ENCODE data around the gene PRB4. TPM values are rescaled to one million over a fixed set of nuclear protein-coding genes. Genes with fewer than 3 reads are reported as not detected.

Gene PRB4
- polyA plus RNA-seq, 1 donor from 2014 or later: not detected

DNA sequence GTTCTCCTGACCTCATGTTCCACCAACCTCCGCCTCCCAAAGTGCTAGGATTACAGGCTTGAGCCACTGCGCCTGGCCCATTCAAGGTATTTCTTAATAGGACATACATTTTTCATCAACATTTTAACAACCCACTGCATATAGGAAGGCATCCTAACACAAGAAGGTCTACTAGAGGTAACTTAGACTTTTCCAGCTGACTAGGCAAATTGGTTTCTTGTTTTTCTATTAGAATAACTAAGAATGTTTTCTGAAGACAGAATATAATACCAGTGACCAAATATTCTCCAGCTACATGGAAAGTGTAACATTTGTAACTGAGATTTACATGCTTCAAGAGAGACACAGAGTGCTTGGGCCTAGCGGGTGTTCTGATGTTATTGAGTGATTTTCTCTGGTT is 14.2 kb upstream of the PRB4 start:
- TF ChIP-seq RAD21 (conservative IDR thresholded peaks at IDR 0.05) (no peak), TAF1 (IDR thresholded peaks at IDR 0.05; ENCODE audit: low read depth) (no peak), POLR2AphosphoS5 (IDR thresholded peaks at IDR 0.05) (no peak), SMC3 (conservative IDR thresholded peaks at IDR 0.05; ENCODE audit: poor library complexity) (no peak), MXI1 (conservative IDR thresholded peaks at IDR 0.05; ENCODE audit: poor library complexity, severe bottlenecking) (no peak), EP300 (conservative IDR thresholded peaks at IDR 0.05; ENCODE audit: poor library complexity, severe bottlenecking) (no peak), EZH2 (IDR thresholded peaks at IDR 0.05; ENCODE audit: borderline replicate concordance, insufficient read depth, low read length, poor library complexity, severe bottlenecking) (no peak)
- TF ChIP-seq, protein P1, sequence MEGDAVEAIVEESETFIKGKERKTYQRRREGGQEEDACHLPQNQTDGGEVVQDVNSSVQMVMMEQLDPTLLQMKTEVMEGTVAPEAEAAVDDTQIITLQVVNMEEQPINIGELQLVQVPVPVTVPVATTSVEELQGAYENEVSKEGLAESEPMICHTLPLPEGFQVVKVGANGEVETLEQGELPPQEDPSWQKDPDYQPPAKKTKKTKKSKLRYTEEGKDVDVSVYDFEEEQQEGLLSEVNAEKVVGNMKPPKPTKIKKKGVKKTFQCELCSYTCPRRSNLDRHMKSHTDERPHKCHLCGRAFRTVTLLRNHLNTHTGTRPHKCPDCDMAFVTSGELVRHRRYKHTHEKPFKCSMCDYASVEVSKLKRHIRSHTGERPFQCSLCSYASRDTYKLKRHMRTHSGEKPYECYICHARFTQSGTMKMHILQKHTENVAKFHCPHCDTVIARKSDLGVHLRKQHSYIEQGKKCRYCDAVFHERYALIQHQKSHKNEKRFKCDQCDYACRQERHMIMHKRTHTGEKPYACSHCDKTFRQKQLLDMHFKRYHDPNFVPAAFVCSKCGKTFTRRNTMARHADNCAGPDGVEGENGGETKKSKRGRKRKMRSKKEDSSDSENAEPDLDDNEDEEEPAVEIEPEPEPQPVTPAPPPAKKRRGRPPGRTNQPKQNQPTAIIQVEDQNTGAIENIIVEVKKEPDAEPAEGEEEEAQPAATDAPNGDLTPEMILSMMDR (IDR thresholded peaks at IDR 0.05; ENCODE audit: poor library complexity, severe bottlenecking): no peak
- TF ChIP-seq, protein P2, sequence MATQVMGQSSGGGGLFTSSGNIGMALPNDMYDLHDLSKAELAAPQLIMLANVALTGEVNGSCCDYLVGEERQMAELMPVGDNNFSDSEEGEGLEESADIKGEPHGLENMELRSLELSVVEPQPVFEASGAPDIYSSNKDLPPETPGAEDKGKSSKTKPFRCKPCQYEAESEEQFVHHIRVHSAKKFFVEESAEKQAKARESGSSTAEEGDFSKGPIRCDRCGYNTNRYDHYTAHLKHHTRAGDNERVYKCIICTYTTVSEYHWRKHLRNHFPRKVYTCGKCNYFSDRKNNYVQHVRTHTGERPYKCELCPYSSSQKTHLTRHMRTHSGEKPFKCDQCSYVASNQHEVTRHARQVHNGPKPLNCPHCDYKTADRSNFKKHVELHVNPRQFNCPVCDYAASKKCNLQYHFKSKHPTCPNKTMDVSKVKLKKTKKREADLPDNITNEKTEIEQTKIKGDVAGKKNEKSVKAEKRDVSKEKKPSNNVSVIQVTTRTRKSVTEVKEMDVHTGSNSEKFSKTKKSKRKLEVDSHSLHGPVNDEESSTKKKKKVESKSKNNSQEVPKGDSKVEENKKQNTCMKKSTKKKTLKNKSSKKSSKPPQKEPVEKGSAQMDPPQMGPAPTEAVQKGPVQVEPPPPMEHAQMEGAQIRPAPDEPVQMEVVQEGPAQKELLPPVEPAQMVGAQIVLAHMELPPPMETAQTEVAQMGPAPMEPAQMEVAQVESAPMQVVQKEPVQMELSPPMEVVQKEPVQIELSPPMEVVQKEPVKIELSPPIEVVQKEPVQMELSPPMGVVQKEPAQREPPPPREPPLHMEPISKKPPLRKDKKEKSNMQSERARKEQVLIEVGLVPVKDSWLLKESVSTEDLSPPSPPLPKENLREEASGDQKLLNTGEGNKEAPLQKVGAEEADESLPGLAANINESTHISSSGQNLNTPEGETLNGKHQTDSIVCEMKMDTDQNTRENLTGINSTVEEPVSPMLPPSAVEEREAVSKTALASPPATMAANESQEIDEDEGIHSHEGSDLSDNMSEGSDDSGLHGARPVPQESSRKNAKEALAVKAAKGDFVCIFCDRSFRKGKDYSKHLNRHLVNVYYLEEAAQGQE (IDR thresholded peaks at IDR 0.05; ENCODE audit: borderline replicate concordance): no peak
- Histone ChIP-seq H3K4me2 (ENCODE audit: low read length) (no peak overlapping the region), H3K79me2 (replicated peaks; ENCODE audit: insufficient read depth, low read length) (no peaks in the 10 kb centered on the region), H3K9ac (ENCODE audit: low read length) (no peak overlapping the region), H4K20me1 (ENCODE audit: insufficient read depth) (no peaks in the 10 kb centered on the region), H3K4me3 (ENCODE audit: low read length) (no peak overlapping the region), H3K9me3 (ENCODE audit: low read length) (no peaks in the 10 kb centered on the region), H3K9me2 (ENCODE audit: insufficient read depth, low read length) (no peaks in the 10 kb centered on the region), H3F3A (ENCODE audit: insufficient read depth, low read length, poor library complexity, severe bottlenecking) (no peaks in the 10 kb centered on the region), H3K27me3 (ENCODE audit: insufficient read depth, low read depth, low read length) (no peaks in the 10 kb centered on the region), H2AFZ (ENCODE audit: low read depth, low read length) (no peak overlapping the region), H3K36me3 (ENCODE audit: insufficient read depth, low read length) (no peaks in the 10 kb centered on the region), H3K27ac (ENCODE audit: low read length) (no peak overlapping the region)

DNA sequence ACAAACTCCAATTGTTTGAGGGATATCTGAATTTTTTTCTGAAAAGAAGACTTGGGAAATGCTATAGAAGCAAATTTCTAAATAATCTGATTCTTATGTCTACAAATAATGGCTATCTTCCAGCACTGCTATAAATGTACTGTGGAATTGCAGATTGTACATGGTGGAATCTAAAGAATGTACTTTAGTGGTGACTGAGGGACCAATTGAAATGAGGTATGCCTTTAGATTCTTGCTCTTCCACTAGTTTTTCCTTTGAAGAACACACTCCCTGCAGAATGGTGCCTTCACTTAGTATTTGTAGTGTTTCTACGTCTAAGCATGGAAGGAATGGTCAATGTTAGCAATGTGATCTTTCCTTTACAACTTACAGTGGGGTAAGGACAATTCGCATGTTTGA is 11.7 kb upstream of the PRB4 start:
- H3K36me3 ChIP-seq (ENCODE audit: insufficient read depth, low read length): no peaks in the 10 kb centered on the region
- TF ChIP-seq RAD21 (conservative IDR thresholded peaks at IDR 0.05) (no peak), TAF1 (IDR thresholded peaks at IDR 0.05; ENCODE audit: low read depth) (no peak), EP300 (conservative IDR thresholded peaks at IDR 0.05; ENCODE audit: poor library complexity, severe bottlenecking) (no peak), SMC3 (conservative IDR thresholded peaks at IDR 0.05; ENCODE audit: poor library complexity) (no peak), MXI1 (conservative IDR thresholded peaks at IDR 0.05; ENCODE audit: poor library complexity, severe bottlenecking) (no peak), EZH2 (IDR thresholded peaks at IDR 0.05; ENCODE audit: borderline replicate concordance, insufficient read depth, low read length, poor library complexity, severe bottlenecking) (no peak), POLR2AphosphoS5 (IDR thresholded peaks at IDR 0.05) (no peak)
- TF ChIP-seq, protein P1 (IDR thresholded peaks at IDR 0.05; ENCODE audit: poor library complexity, severe bottlenecking): no peak
- TF ChIP-seq, protein P2 (IDR thresholded peaks at IDR 0.05; ENCODE audit: borderline replicate concordance): no peak
- no peaks in the 10 kb centered on the region for H3F3A ChIP-seq (ENCODE audit: insufficient read depth, low read length, poor library complexity, severe bottlenecking)
- H3K79me2 ChIP-seq (replicated peaks; ENCODE audit: insufficient read depth, low read length): no peaks in the 10 kb centered on the region
- H3K9me3 ChIP-seq (ENCODE audit: low read length): no peaks in the 10 kb centered on the region
- H4K20me1 ChIP-seq (ENCODE audit: insufficient read depth): no peaks in the 10 kb centered on the region
- no peak overlapping the region for H3K4me3 ChIP-seq (ENCODE audit: low read length)
- H3K27ac ChIP-seq (ENCODE audit: low read length): no peak overlapping the region
- no peak overlapping the region for H3K4me2 ChIP-seq (ENCODE audit: low read length)
- no peaks in the 10 kb centered on the region for H3K9me2 ChIP-seq (ENCODE audit: insufficient read depth, low read length)
- no peak overlapping the region for H3K9ac ChIP-seq (ENCODE audit: low read length)
- no peaks in the 10 kb centered on the region for H3K27me3 ChIP-seq (ENCODE audit: insufficient read depth, low read depth, low read length)
- H2AFZ ChIP-seq (ENCODE audit: low read depth, low read length): no peak overlapping the region

Data from neural cell (in vitro differentiated cells).